ENCODE data around the gene CACNA1D.

GRCh38 chr3:53689681-53690080 is 195.3 kb downstream of the CACNA1D start:
- TF ChIP-seq EZH2 (IDR thresholded peaks at IDR 0.05; ENCODE audit: low read length) = no peak
- TF ChIP-seq CTCF (optimal IDR thresholded peaks at IDR 0.05 in 1 of 3, IDR thresholded peaks at IDR 0.05 in 1 of 3, conservative IDR thresholded peaks at IDR 0.05 in 1 of 3; ENCODE audit: extremely low read depth in 1 of 3, insufficient read depth in 2 of 3, low read length in 3 of 3) = no peak
